Measurements from ENCODE around the gene CHAC1. TPM values are rescaled to one million over a fixed set of nuclear protein-coding genes. Genes with fewer than 3 reads are reported as not detected.

Gene CHAC1
- total RNA-seq, 1 experiment from 2014 or later = 48.7 TPM

DNA sequence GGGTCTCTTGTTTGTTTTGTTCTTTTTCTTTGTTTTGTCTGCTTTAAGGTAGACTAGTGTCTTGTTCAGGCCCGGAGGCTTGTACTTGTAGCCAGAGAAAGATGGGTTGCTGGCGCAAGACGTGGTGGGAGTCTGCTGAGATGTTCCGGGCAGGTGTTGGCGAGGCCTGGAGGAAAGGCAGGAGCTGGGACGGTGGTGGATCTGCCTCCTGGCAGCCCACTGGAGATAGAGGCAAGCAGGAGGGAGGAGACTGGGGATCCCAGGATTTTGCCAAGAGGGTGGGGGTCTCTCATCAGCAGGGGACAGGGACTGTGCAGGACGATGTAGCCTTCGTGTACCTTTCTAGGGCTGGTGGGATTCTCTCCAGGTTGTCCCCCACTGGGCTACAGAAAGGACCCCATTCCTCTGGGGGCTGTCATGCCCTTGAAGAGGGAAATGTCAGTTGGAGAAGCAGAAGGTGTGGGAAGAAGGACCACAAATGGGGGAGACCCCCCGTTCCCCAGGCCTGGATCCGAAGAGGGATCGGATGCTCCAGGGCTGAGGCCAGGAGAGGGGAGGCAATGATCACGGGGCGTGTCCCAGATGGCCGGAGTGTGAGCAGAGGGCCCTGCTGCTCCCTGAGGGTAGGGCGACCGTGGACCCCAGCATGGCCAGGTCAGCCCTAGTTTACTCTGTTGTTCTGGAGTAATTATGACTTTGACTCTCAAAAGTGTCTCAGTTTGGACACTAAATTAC lies 7.0 kb downstream of the CHAC1 start:
- no peak overlapping the region for H3K4ac ChIP-seq (ENCODE audit: low read depth, low read length)
- H3K79me1 ChIP-seq (ENCODE audit: insufficient read depth, low read depth, low read length, poor library complexity, severe bottlenecking) = no peaks in the 10 kb centered on the region
- H4K5ac ChIP-seq (ENCODE audit: insufficient read length, low read depth, low read length) = no peak overlapping the region
- no peak overlapping the region for H2BK120ac ChIP-seq (ENCODE audit: low read depth, low read length, poor library complexity, severe bottlenecking)
- no peak overlapping the region for H3K18ac ChIP-seq (ENCODE audit: insufficient read length, low read depth, low read length)
- Mint-ChIP-seq H3K9me3 (peaks cover 2 to 3% of the 10 kb centered on the region in 2 experiments; a peak in 2 of 5 replicates), H3K4me1 (peaks cover 30 to 37% of the 10 kb centered on the region in 2 experiments), H3K27me3 (ENCODE audit: low read depth) (peaks cover 2% of the 10 kb centered on the region), H3K27ac (peak overlapping the region; percentile 62 to 93 (median 81); a peak in 4 of 7 replicates), H3K4me3 (0 out of 5 replicates have a peak overlapping the region, but pooled peaks of 1 of the 2 experiments have one; percentile 18), H3K36me3 (ENCODE audit: insufficient read depth in 1 of 3, low read depth in 3 of 3) (peaks cover 10 to 24% (median 22%) of the 10 kb centered on the region in 3 experiments)
- H3K27me3 ChIP-seq (ENCODE audit: insufficient read depth, low read length) = no peaks in the 10 kb centered on the region
- no peak overlapping the region for H3K27ac ChIP-seq (ENCODE audit: insufficient read length, low read depth, low read length)
- H2BK20ac ChIP-seq (ENCODE audit: low read depth, low read length, poor library complexity, severe bottlenecking) = no peak overlapping the region
- no peak overlapping the region for H2AFZ ChIP-seq (ENCODE audit: low read length)
- H4K91ac ChIP-seq (ENCODE audit: insufficient read length, low read depth, low read length) = no peak overlapping the region
- no peak overlapping the region for H3K9ac ChIP-seq (ENCODE audit: extremely low read depth, insufficient read length, low read length)
- H3K79me2 ChIP-seq (ENCODE audit: insufficient read depth, low read length) = no peaks in the 10 kb centered on the region
- TF ChIP-seq, protein P1, sequence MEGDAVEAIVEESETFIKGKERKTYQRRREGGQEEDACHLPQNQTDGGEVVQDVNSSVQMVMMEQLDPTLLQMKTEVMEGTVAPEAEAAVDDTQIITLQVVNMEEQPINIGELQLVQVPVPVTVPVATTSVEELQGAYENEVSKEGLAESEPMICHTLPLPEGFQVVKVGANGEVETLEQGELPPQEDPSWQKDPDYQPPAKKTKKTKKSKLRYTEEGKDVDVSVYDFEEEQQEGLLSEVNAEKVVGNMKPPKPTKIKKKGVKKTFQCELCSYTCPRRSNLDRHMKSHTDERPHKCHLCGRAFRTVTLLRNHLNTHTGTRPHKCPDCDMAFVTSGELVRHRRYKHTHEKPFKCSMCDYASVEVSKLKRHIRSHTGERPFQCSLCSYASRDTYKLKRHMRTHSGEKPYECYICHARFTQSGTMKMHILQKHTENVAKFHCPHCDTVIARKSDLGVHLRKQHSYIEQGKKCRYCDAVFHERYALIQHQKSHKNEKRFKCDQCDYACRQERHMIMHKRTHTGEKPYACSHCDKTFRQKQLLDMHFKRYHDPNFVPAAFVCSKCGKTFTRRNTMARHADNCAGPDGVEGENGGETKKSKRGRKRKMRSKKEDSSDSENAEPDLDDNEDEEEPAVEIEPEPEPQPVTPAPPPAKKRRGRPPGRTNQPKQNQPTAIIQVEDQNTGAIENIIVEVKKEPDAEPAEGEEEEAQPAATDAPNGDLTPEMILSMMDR (conservative IDR thresholded peaks at IDR 0.05) = no peak
- no peak for DNase-seq
- H3K9me3 ChIP-seq (ENCODE audit: control insufficient read depth, low read depth, low read length) = no peaks in the 10 kb centered on the region
- H3K4me1 ChIP-seq (ENCODE audit: insufficient read depth, low read length) = peaks cover 3% of the 10 kb centered on the region; the same call in 1 of the 2 replicates
- no peak overlapping the region for H3K4me2 ChIP-seq (ENCODE audit: insufficient read depth, insufficient read length, low read length)
- H3K14ac ChIP-seq (ENCODE audit: insufficient read depth, low read length) = no peak overlapping the region; the same call in 1 of the 2 replicates
- no peak overlapping the region for H3K56ac ChIP-seq (ENCODE audit: insufficient read length, low read depth, low read length)
- no peak overlapping the region for H4K8ac ChIP-seq (replicated peaks; ENCODE audit: insufficient read length, low read depth, low read length)
- H2BK15ac ChIP-seq (ENCODE audit: low read depth, low read length) = no peak overlapping the region
- WGBS (ENCODE audit: extremely low coverage, insufficient read length, low lambda C conversion rate) = no CpG with 5 or more reads among the region's 16 CpGs
- H4K20me1 ChIP-seq (ENCODE audit: control insufficient read depth, insufficient read depth, insufficient read length) = no peaks in the 10 kb centered on the region
- no peak overlapping the region for H3T11ph ChIP-seq (ENCODE audit: low read length)
- H2BK12ac ChIP-seq (ENCODE audit: insufficient read length, low read depth, low read length) = no peak overlapping the region
- H3K23me2 ChIP-seq (ENCODE audit: insufficient read length, low read depth, low read length, poor library complexity, severe bottlenecking) = no peaks in the 10 kb centered on the region
- H2AK5ac ChIP-seq (ENCODE audit: insufficient read length, low read length) = no peak overlapping the region
- H2BK5ac ChIP-seq (ENCODE audit: insufficient read length, low read length) = no peak overlapping the region
- no peak overlapping the region for H3K23ac ChIP-seq (ENCODE audit: insufficient read length, low read depth, low read length)

Data from H9 (cell line).